Cardiac fibroblast (primary cell): ENCODE measurements around the gene ADAMTSL5.

Source experiments
- DNase-seq, 2 donors: peaks; one replicate each; pipeline versions ENCODE4 v3.0.0 to v3.0.0-alpha.2; 2010; ENCODE audit warnings: low read depth in 2 of 2
- H3K4me3 ChIP-seq, 2 donors: replicated peaks in 1 of 2; 1 replicate in 1 of 2; 2 replicates in 1 of 2; pipeline ENCODE4 v1.5.1; 2011; ENCODE audit warnings: low read depth in 2 of 2, low read length in 2 of 2, mild to moderate bottlenecking in 2 of 2, moderate library complexity in 1 of 2
- CTCF ChIP-seq: IDR thresholded peaks from one replicate; pipeline ENCODE4 v1.5.1; 2011; ENCODE audit warnings: low read depth, mild to moderate bottlenecking, low read length, inconsistent platforms

Gene ADAMTSL5

GRCh38 chr19:1512671-1513498 is at the start of gene ADAMTSL5:
Gene ADAMTSL5 (minus strand): TSS chr19:1513019. CDS start chr19:1510943, 2,076 bp downstream.
- peak; percentile 64 to 70 for DNase-seq
- no peak for TF ChIP-seq CTCF
- H3K4me3 ChIP-seq: peak within 1 kb of the TSS; percentile 55 to 75

GRCh38 chr19:1561236-1561842 is 48.5 kb upstream of the ADAMTSL5 start:
- DNase-seq: no peak
- TF ChIP-seq CTCF: no peak
- no peak overlapping the region for H3K4me3 ChIP-seq

GRCh38 chr19:1560286-1560882 is 47.6 kb upstream of the ADAMTSL5 start:
- H3K4me3 ChIP-seq: no peak overlapping the region
- no peak for TF ChIP-seq CTCF
- no peak for DNase-seq

- no peak for TF ChIP-seq CTCF
- no peak for DNase-seq
- no peak overlapping the region for H3K4me3 ChIP-seq
Measured at GRCh38 chr19:1558552-1558951, 45.7 kb upstream of the ADAMTSL5 start.

- no peak for TF ChIP-seq CTCF
- DNase-seq: no peak
Measured at GRCh38 chr19:1556390-1557070, 43.7 kb upstream of the ADAMTSL5 start.

GRCh38 chr19:1555487-1556389 is 42.9 kb upstream of the ADAMTSL5 start:
- TF ChIP-seq CTCF: no peak
- DNase-seq: no peak
- H3K4me3 ChIP-seq: no peak overlapping the region

More at GRCh38 chr19:1556390-1557070, 43.7 kb upstream of the ADAMTSL5 start:
- no peak overlapping the region for H3K4me3 ChIP-seq
